Measurements from ENCODE around the gene XKR3.
"Not testable (repeated sequence)": the region's sequence is repeated elsewhere in the genome, so short reads cannot be mapped to it uniquely, and the experiment has no call there.

Gene XKR3

DNA sequence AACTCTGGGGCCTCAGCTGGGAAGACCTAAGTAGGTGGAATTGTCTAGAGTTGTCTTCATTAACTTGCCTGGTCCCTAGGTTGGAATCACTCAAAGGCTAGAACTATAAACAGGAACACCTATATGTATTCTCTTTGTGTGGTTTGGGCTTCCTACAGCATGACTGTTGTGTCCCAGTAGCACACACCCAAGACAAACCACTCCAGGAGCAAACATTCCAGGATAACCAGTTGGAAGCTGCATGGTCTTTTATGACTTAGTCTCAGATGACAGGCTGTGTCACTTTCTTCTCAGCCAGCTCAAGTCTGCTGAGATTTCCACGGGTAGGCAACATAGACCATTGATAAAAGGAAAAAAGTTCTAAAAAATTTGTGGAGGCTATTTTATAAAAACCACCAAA is 90.9 kb downstream of the XKR3 start:
- DNase-seq, result not testable (repeated sequence)

All from T-helper 2 cell (primary cell).